ENCODE measurements around the gene GREB1.
A peak's percentile ranks its signal among the peaks of the same experiment; 100 is the strongest.

DNA sequence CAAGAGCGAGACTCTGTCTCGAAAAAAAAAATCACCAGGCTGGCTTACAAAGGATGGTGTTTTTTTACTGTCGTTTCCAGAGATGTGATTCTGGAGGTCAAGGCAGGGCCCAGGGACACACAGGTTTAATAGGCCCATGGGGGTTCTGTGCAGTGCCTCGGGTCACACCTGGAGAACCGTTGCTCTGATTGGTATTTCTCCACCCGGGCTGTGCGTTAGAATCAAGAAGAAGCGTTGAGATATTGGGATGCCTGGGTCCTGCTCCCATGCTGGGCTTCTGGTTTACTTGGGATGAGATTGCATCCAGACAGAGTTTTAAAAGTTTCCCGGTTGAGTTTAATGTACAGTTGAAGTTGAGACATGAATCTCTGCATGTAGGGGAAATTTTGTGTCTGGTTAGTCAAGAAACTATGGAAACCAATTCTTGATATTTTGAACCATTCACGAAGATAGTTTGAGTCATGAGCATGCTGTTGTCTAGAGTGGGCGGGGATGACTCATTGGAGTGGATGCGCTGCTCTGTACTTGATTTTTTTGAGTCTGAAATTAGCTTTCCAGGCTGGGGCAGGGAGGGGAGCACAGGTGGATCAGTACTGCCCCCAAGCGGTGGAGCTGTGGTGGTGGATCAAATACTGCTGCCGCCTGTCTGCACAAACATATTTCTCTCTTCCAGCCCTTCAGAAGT is 50.1 kb downstream of the GREB1 start:
- TF ChIP-seq, protein P1, sequence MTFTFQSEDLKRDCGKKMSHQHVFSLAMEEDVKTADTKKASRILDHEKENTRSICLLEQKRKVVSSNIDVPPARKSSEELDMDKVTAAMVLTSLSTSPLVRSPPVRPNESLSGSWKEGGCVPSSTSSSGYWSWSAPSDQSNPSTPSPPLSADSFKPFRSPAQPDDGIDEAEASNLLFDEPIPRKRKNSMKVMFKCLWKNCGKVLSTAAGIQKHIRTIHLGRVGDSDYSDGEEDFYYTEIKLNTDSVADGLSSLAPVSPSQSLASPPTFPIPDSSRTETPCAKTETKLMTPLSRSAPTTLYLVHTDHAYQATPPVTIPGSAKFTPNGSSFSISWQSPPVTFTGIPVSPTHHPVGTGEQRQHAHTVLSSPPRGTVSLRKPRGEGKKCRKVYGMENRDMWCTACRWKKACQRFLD (tag by site-specific recombination; IDR thresholded peaks at IDR 0.05) = no peak
- TF ChIP-seq CTCF (tag by site-specific recombination; IDR thresholded peaks at IDR 0.05) = peak; percentile 81
- no peak for TF ChIP-seq ZFP37 (tag by site-specific recombination; IDR thresholded peaks at IDR 0.05)
- TF ChIP-seq ZNF394 (tag by site-specific recombination; IDR thresholded peaks at IDR 0.05; ENCODE audit: borderline replicate concordance) = no peak
- TF ChIP-seq BCL11A (tag by site-specific recombination; IDR thresholded peaks at IDR 0.05; ENCODE audit: low read depth) = no peak
- no peak for TF ChIP-seq ZNF292 (tag by site-specific recombination; IDR thresholded peaks at IDR 0.05; ENCODE audit: borderline replicate concordance, low read depth)
- no peak for TF ChIP-seq ZNF274 (IDR thresholded peaks at IDR 0.05; ENCODE audit: low read length)
- TF ChIP-seq ZNF274 (tag by site-specific recombination; IDR thresholded peaks at IDR 0.05; ENCODE audit: borderline replicate concordance) = no peak
- TF ChIP-seq, protein P2, sequence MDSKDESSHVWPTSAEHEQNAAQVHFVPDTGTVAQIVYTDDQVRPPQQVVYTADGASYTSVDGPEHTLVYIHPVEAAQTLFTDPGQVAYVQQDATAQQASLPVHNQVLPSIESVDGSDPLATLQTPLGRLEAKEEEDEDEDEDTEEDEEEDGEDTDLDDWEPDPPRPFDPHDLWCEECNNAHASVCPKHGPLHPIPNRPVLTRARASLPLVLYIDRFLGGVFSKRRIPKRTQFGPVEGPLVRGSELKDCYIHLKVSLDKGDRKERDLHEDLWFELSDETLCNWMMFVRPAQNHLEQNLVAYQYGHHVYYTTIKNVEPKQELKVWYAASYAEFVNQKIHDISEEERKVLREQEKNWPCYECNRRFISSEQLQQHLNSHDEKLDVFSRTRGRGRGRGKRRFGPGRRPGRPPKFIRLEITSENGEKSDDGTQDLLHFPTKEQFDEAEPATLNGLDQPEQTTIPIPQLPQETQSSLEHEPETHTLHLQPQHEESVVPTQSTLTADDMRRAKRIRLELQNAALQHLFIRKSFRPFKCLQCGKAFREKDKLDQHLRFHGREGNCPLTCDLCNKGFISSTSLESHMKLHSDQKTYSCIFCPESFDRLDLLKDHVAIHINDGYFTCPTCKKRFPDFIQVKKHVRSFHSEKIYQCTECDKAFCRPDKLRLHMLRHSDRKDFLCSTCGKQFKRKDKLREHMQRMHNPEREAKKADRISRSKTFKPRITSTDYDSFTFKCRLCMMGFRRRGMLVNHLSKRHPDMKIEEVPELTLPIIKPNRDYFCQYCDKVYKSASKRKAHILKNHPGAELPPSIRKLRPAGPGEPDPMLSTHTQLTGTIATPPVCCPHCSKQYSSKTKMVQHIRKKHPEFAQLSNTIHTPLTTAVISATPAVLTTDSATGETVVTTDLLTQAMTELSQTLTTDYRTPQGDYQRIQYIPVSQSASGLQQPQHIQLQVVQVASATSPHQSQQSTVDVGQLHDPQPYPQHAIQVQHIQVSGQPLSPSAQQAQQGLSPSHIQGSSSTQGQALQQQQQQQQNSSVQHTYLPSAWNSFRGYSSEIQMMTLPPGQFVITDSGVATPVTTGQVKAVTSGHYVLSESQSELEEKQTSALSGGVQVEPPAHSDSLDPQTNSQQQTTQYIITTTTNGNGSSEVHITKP (tag by site-specific recombination; IDR thresholded peaks at IDR 0.05) = no peak
- TF ChIP-seq HOXA7 (CRISPR knock-in tag; IDR thresholded peaks at IDR 0.05; ENCODE audit: borderline replicate concordance) = no peak
- TF ChIP-seq REST (tag by site-specific recombination; IDR thresholded peaks at IDR 0.05) = no peak
- no peak for TF ChIP-seq INSM2 (tag by site-specific recombination; IDR thresholded peaks at IDR 0.05)
